DND-41 (cell line): ENCODE measurements around the gene C9orf85.
"Not testable (repeated sequence)": the region's sequence is repeated elsewhere in the genome, so short reads cannot be mapped to it uniquely, and the experiment has no call there.

ENCODE experiments used
- CTCF ChIP-seq: IDR thresholded peaks from 2 replicates; pipeline ENCODE4 v1.5.1; 2012; ENCODE audit warnings: borderline replicate concordance, low read length, moderate library complexity, mild to moderate bottlenecking; ENCODE audit not compliant: poor library complexity, severe bottlenecking; ENCODE audit errors: extremely low read depth
- EZH2 ChIP-seq: IDR thresholded peaks from 3 replicates; pipeline ENCODE4 v1.6.1; 2012; ENCODE audit warnings: borderline replicate concordance, low read depth, mild to moderate bottlenecking, moderate library complexity, low read length, inconsistent platforms; ENCODE audit not compliant: severe bottlenecking

GRCh38 chr9:71963471-71963996 is 52.1 kb downstream of the C9orf85 start:
- not testable (repeated sequence) for TF ChIP-seq CTCF, EZH2
